Raji (cell line): Measurements from ENCODE around the gene PM20D1.
A peak's percentile ranks its signal among the peaks of the same experiment; 100 is the strongest.

Source experiments
- POLR2A ChIP-seq: IDR thresholded peaks from 2 replicates; pipeline ENCODE4 v1.6.1; 2011; ENCODE audit warnings: low read depth, low read length, control low read depth; ENCODE audit not compliant: insufficient read depth

PM20D1 gene

DNA sequence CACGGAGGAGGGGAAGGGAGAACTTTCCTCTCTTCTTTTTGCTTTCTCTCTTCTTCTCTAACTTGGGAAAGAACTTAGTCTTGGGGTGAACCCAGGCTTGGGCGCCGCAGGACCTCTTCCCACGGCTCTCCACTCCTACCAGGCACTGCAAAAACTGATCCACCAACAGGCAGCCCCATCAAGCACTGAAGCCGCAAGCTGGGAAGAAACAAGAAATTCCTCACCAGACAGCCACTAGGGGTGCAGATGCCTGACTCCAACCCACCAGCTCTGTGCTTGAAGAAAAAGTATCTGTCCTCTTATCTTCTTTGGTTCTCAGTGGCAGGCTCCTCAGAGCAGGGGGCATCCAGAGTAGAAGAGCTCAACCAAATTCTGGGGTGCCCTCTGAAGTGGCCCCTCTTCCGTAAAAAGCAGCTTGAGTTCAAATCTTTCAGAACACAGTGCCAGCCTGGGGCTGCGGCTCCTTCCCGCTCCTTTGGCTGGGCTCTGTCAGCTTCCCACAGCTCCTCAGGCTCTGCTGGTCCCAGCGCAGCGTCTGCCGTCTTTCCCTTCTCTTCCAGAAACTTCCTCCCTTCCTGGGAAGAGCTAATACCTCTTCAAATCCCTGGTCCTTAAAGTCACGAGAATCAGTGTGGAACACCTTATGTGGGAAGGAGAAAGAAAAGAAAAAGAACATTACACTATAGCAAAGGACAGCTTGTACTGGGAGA, 39.3 kb downstream of the PM20D1 start:
- TF ChIP-seq POLR2A = no peak

DNA sequence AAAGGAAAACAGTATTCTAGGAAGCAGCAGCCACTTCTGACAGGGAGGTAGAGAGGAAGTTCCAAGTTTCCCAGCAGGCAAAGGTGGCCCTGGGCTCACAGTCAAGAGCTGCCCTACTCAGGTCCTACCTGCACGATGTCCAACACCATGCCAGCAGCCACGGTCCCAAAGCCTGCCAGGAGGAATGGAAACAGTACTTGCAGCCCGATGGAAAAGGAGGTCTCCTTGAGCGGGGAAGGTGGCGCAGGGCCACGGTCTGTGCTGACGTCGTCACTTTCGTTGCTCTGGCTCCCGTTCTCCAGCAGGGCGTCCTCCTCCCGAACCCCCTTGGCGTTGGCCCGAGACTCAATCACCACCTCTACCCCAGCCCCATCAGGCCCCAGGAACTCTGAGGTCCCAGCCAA, 40.0 kb downstream of the PM20D1 start:
- no peak for TF ChIP-seq POLR2A

DNA sequence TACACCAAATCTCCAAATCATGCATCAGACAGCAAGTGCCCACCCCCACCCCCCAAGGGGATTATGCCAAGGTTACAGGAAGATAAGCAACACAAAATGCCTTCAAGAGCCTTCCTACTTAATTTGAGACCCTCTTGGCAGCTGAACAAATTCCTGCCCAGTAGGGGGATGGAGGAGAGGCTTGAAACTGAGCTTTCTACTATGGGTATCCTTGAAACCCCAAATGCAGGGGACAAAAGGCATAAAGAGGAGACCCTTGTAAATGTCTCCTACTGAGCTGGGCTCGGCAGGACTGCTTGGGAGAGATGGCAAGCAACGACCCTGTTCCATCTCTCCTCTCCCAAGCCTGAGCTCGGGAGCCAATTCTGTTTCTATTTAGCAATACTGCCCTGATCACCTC, 40.5 kb downstream of the PM20D1 start:
- TF ChIP-seq POLR2A = no peak

DNA sequence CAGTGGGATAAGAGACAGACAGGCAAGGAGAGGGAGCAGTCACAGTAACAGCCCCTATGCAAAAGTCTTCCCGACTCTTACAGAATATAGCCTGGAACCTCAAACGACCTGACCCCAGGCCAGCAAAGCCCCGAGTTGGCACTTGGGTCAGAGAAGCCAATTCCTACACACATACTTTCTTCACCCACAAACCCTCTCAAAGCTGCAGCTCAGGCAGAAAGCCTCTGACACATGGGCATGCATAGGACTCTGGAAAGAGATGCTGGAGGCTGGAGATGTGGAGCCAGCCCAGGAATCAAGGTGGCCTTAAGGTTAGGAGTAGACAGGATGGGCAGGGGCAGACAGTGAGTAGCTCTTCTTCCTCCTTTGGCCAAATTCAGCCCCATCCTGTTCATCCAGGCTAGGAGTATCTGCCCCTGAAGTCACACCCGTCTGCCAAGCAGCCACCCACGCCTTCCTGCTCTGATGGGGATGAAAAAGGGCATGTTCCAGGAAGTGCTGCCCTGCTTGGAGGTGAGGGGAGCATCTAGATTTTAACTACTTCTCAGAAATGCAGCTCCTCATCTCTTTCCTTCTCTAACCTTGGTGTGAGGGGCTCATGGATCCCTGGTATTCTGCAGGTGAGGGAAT, 44.7 kb downstream of the PM20D1 start:
- no peak for TF ChIP-seq POLR2A

DNA sequence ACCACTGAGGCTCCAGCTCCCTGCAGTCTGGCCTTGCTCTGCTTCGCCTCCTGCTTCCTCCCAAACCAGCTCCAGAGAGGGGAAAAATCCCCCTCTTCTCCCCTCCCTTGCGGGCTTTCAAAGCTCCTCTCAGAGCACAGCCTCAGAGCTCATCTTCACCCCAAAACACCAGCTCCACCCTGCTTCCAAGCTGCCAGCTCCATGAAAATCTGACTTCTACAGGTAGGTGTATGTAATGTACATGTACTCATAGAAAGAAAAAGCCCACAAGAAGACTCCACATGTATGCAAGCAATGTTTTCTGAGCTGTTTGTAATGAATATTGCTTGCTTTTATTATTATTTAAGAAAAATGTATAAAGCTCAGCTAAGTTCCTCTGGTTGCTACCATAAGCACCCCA, 45.3 kb downstream of the PM20D1 start:
- no peak for TF ChIP-seq POLR2A

DNA sequence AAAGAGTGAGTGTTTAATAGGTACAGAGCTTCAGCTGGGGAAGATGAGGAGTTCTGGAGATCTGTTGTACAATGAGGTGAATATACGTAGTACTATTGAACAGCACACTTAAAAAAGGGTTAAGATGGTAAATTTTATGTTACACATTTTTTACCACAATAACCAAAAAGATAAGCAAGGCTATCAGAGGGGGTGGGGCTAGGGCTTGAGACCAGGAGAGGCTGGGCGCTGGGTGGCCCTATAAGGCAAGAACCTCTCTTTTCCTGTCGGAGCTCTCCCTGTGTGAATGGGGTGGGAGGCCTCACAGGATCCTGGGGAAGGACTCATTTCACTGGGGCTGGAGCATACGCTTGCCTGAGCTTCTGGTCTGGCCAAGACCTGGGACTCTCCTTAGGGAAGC, 45.9 kb downstream of the PM20D1 start:
- no peak for TF ChIP-seq POLR2A

DNA sequence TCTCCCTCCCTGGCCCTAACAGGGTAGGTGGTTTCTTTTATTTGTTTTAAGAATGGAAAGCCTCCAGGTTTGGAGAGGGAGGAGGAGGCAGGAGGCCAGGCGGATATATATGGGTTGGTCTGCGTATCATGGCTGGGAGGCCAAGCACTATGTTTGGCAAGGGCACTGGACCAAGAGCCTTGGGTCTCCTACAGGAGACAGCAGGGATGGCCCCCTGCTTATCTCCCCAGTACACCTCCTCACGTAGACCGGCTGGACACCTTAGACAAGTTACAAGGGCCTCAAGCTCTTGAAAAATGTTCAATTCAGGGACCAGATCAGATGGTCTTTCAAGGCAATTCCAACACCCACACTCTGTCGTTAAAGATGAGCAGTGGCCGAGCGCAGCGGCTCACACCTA, 47.9 kb downstream of the PM20D1 start:
- TF ChIP-seq POLR2A = no peak

DNA sequence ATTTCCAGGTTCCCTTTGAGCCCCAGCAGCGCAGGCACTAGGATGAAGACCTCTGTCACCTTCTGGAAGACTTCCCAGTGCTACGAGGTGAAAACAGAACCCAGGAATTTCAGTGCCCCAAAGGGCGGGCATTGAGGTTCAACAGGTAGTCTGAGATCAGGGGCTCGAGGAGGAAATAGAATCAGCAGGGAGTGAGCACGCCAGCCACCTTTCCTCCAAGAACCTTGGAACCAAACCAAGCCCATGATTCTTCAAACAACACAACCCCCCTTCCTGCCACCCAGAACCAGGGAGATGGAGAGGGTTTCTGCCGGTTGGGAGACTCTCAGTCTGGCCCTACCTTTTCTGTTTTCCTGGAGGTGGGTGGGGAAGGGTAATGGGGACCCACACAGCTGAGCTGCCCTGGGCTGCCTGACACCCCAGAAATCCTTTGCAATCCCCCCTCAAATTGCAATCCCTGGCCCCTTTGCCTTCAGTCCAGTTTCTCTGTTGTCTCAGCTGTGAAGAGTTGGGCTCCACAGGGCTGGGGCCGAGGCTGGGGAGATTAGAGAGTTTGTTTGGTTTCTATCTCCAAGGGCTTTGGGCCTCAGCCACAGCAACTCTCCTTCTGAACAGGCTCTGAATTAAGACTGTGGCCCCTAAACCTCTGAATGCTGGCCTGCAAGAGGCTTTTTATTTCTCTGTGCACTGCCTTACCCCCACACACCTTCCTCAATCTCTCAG, 48.8 kb downstream of the PM20D1 start:
- TF ChIP-seq POLR2A = no peak

DNA sequence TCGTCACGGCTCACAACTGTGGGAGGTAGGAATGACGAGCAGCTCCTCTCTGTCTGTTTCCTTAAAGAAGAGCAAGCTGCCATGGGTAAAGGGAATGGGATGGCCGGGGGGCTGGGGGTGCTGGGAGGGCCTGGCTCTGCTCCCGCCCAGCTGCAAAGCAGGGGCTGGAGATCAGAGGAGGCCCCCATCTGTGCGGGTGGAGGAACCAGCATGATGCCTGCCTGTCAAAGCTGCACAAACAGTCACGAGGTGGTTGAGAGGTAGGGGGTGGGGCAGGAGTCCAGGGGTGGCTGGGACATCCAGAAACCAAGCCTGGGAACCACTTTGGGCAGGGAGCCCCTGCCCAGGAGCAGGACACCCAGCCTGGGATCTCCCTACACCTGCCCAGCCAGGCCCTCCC, 49.5 kb downstream of the PM20D1 start:
- no peak for TF ChIP-seq POLR2A

DNA sequence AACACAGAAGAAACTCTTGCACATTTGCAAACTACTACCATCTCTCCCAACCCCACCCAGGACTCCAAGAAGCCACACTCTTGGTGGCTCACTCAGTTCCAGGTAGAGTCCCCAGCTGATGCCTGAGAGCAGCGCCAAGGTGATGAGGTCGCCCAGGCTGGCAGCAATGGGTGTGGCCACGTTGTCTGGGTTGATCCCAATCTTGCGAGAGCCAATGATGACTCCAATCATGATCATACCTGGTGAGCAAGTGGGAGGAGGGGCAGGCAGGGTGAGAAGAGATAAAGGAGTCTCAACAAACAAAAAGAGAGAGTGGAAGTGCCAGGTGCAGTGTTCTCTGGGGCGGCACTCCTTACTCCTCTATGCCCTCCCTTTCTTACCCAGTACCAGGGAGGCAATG, 51.4 kb downstream of the PM20D1 start:
- TF ChIP-seq POLR2A = no peak

DNA sequence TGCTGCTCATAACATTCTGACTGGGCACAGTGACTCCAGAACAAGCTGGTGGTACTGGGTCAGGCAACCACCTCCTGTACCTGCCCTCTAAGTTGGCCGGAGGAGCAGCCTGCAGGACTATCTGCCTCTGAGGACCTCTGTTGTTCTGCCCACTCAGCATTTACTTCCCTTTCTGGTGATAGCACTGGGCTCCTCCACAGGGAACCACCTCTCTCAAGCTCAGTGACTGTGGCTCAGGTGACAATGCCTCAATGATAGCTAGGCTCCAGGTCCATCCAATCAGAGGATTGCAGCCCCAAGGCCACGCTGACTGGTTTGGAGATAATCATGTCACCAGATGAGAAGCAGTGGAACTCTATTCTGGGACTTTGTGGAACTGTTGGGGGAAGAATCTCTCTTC, 52.8 kb downstream of the PM20D1 start:
- no peak for TF ChIP-seq POLR2A

DNA sequence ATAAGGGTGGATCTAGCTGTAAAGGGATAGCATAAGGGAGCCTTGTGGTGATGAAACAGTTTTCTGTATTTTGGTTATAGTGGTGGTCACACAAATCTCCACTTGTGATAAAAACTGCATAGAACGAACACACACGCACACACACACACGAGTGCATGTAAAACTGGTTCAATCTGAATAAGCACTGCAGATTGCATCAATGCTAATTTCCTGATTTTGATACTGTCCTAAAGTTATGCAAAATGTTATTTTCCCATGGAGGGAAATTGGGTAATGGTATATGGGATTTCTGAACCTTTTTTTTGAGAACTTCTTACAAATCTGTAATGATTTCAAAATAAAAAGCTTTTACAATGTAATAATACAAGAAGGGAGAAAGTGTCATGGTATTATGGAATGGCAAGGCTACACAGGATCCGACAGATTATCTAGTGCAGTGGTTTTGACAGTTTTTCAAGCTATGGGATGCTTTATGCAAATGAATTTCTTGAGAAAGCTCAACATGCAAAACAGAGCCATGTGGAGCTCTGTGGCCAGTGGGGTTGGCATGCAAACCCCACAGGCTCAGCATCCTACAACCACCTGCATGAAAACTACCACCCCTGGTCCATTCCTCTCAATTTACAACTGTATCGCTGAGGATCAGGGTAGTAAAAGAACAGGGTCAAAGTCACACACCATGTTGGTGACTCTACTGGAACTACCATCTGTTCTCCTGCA, 55.8 kb downstream of the PM20D1 start:
- 0 out of 2 replicates have a peak, but pooled peaks have one; percentile 34 for TF ChIP-seq POLR2A

DNA sequence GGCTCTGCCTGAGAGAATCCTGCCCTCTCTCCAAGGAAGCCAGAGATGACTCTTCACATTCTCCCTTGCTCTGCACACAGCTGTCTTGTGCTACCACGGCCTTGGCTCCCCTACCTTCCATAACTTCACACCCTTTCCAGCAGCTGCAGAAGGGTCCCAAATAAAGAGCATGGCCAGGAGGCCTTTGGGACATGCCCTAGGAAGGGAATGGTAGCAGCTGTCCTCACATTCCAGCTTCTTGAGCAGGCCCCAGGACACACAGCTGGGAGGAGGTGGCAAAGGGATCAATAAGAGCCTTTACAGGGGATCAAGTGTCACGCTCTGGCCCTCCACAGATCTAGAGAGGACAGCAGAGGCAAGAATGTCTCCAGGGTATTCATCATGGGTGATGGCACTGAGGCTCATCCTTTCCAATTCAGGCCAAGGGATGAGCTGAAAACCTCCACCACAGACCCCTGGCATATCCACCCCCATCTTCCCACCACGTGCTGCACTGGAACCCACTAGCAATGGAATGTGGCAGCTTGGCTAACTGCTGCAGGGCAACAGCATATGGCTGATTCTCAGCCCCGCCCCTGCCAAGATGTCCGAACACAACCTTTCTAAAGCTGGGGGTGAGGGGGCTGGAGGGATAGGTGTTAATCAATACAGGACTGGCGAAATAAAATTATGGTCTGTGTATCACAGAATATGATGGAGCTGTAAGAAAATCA, 56.8 kb downstream of the PM20D1 start:
- TF ChIP-seq POLR2A = no peak

DNA sequence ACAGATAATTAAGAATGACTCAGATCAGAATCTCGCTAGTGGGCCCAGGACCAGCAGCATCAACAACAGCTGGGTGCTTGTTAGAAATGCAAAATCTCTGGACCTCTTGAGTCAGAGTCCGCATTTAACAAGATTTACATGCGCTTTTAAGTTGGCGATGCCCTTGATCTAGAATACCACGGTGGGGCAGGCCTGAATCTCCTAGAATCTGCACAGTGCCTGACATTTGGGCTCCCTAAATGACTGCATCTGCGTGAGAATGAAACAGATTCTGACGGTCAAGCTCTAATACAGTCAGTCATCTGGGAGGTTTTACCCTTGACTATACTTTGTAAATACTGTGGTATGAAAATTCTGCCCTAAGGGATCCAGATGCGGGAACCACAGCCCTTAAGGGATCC, 57.5 kb downstream of the PM20D1 start:
- no peak for TF ChIP-seq POLR2A
